Ishikawa (cell line): Measurements from ENCODE around the gene OSBPL10.

ENCODE experiments used
- CEBPB ChIP-seq: IDR thresholded peaks from 2 replicates; pipeline ENCODE4 v1.6.1; 2012
- CREB1 ChIP-seq: IDR thresholded peaks from 2 replicates; pipeline ENCODE4 v1.6.1; 2012; ENCODE audit warnings: low read depth
- EGR1 ChIP-seq: IDR thresholded peaks from 2 replicates; pipeline ENCODE4 v1.6.1; 2012
- EP300 ChIP-seq: IDR thresholded peaks from 2 replicates; pipeline ENCODE4 v1.6.1; 2012; ENCODE audit warnings: borderline replicate concordance
- REST ChIP-seq: IDR thresholded peaks from 2 replicates; pipeline ENCODE4 v1.6.1; 2012; ENCODE audit warnings: low read depth, mild to moderate bottlenecking
- TAF1 ChIP-seq: IDR thresholded peaks from 2 replicates; pipeline ENCODE4 v1.6.1; 2012; ENCODE audit warnings: low read depth, mild to moderate bottlenecking
- TCF12 ChIP-seq: IDR thresholded peaks from 2 replicates; pipeline ENCODE4 v1.6.1; 2012; ENCODE audit warnings: low read depth
- YY1 ChIP-seq: IDR thresholded peaks from 2 replicates; pipeline ENCODE4 v1.6.1; 2012; ENCODE audit warnings: low read depth
- TF ChIP-seq, protein P1 (sequence below): IDR thresholded peaks from 2 replicates; pipeline ENCODE4 v1.6.1; 2012

DNA sequence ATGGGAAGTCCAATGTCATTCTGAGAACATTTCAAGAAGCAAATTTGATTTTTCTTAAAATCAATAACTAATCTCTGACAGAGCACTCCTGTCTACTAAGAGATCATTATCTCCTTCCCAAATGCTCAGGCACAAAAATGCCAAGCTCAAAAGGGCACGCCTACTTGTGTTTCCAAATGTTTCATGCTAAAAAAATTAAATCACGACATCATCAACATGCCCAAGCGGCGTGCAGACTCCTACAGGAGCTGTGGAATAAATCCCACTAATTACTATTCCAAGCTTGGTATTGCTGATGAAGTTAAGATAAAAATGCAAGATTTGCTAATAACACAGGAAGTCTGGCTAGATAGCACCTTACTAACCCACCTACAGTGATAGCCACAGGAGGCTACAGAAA is 140.8 kb downstream of the OSBPL10 start:
- TF ChIP-seq CREB1 (no peak), REST (no peak), EGR1 (no peak), YY1 (no peak), EP300 (no peak), TAF1 (no peak), CEBPB (no peak), TCF12 (no peak)
- TF ChIP-seq, protein P1, sequence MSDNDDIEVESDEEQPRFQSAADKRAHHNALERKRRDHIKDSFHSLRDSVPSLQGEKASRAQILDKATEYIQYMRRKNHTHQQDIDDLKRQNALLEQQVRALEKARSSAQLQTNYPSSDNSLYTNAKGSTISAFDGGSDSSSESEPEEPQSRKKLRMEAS, result no peak
